ENCODE data around the gene LRRC47. TPM values are rescaled to one million over a fixed set of nuclear protein-coding genes. Genes with fewer than 3 reads are reported as not detected.

LRRC47 gene
- total RNA-seq, 2 donors from 2014 or later = 42.4 to 53.8 TPM

- 39% methylated on average over 27 of the region's 27 CpGs for WGBS
- TF ChIP-seq CTCF (IDR thresholded peaks at IDR 0.05) (peak in 3 of 4 experiments; percentile 30 to 45 (median 33)), POLR2A (IDR thresholded peaks at IDR 0.05) (no peak)
- Histone ChIP-seq H3K36me3 (no peaks in the 10 kb centered on the region), H3K4me1 (replicated peaks) (peaks cover 3% of the 10 kb centered on the region), H3K27me3 (replicated peaks; ENCODE audit: insufficient read depth) (no peaks in the 10 kb centered on the region), H3K9me3 (no peaks in the 10 kb centered on the region), H3K4me3 (no peak overlapping the region), H3K27ac (peak overlapping the region; percentile 18 to 32)
- no peak for DNase-seq (ENCODE audit: low spot score)
- intact Hi-C loops (cut with DNase I) = no loop called here
Observed at GRCh38 chr1:3775490-3776230, 20.6 kb downstream of the LRRC47 start.

GRCh38 chr1:3774946-3775489, 21.3 kb downstream of the LRRC47 start:
- H3K9me3 ChIP-seq = no peaks in the 10 kb centered on the region
- 66% methylated on average over 17 of the region's 17 CpGs for WGBS

GRCh38 chr1:3774276-3774945, 21.9 kb downstream of the LRRC47 start:
- TF ChIP-seq POLR2A (IDR thresholded peaks at IDR 0.05) (no peak), CTCF (IDR thresholded peaks at IDR 0.05) (no peak), POLR2AphosphoS5 (IDR thresholded peaks at IDR 0.05) (no peak)
- Histone ChIP-seq H3K36me3 (no peaks in the 10 kb centered on the region), H3K27me3 (replicated peaks; ENCODE audit: insufficient read depth) (no peaks in the 10 kb centered on the region), H3K27ac (no peak overlapping the region), H3K9me3 (no peaks in the 10 kb centered on the region), H3K4me3 (no peak overlapping the region), H3K4me1 (replicated peaks) (peaks cover 3% of the 10 kb centered on the region)
- 73% methylated on average over 17 of the region's 19 CpGs for WGBS
- no peak for DNase-seq (ENCODE audit: low spot score)
- intact Hi-C loops (cut with DNase I) = no loop called here

More at GRCh38 chr1:3774946-3775489, 21.3 kb downstream of the LRRC47 start:
- DNase-seq (ENCODE audit: low spot score) = no peak
- TF ChIP-seq CTCF (IDR thresholded peaks at IDR 0.05) (no peak), POLR2A (IDR thresholded peaks at IDR 0.05) (no peak), POLR2AphosphoS5 (IDR thresholded peaks at IDR 0.05) (no peak)
- H3K27me3 ChIP-seq (replicated peaks; ENCODE audit: insufficient read depth) = no peaks in the 10 kb centered on the region
- intact Hi-C loops (cut with DNase I) = no loop called here
- no peaks in the 10 kb centered on the region for H3K36me3 ChIP-seq
- no peak overlapping the region for H3K27ac ChIP-seq
- no peak overlapping the region for H3K4me3 ChIP-seq
- H3K4me1 ChIP-seq (replicated peaks) = peaks cover 3% of the 10 kb centered on the region

GRCh38 chr1:3773572-3774275, 22.6 kb downstream of the LRRC47 start:
- intact Hi-C loops (cut with DNase I) = no loop called here
- no peak for DNase-seq (ENCODE audit: low spot score)
- Histone ChIP-seq H3K27me3 (replicated peaks; ENCODE audit: insufficient read depth) (no peaks in the 10 kb centered on the region), H3K9me3 (no peaks in the 10 kb centered on the region), H3K36me3 (no peaks in the 10 kb centered on the region), H3K4me1 (replicated peaks) (peaks cover 3% of the 10 kb centered on the region), H3K4me3 (no peak overlapping the region), H3K27ac (peak overlapping the region; percentile 76 to 84)
- WGBS = 76% methylated on average over 13 of the region's 16 CpGs
- TF ChIP-seq POLR2A (IDR thresholded peaks at IDR 0.05) = no peak
- no peak for TF ChIP-seq CTCF (IDR thresholded peaks at IDR 0.05)
- no peak for TF ChIP-seq POLR2AphosphoS5 (IDR thresholded peaks at IDR 0.05)
